Activated naive CD4-positive, alpha-beta T cell treated with anti-CD3 and anti-CD28 coated beads, Interleukin-2, amount 50 U/mL, for 16 hours (primary cell): ENCODE data around the gene SFMBT2.
A peak's percentile ranks its signal among the peaks of the same experiment; 100 is the strongest.
"Not testable (repeated sequence)": the region's sequence is repeated elsewhere in the genome, so short reads cannot be mapped to it uniquely, and the experiment has no call there.

Source experiments
- DNase-seq: peaks from one replicate; pipeline ENCODE4 v3.0.0-alpha.2; 2020

SFMBT2 gene

DNA sequence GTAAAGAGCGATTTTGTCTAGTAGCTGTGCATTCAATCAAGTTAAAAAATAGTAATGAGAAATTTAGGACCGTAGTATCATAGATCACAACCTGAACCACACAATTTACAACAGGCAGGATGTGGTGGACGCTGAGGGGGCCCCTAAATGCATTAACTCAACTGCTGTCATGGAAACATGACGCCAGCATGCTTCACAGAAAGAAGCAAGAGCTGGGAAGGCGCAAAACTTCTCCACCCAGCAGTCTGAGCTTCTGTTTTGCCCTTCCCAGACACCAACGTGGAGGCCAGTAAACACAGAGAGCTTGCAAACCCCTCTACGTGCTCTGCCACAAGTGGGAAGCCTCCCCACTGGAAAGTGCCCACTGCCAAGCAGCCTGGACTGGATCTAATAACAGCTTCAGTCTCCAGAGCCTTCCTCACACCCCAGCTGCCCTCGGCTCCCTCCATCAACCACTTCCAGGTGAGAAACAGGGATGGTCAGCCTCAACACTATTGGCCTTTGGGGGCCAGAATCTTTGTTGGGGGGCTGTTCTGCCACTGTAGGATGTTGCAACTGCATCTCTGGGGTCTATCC is 151.8 kb downstream of the SFMBT2 start:
- DNase-seq = peak; percentile 61

DNA sequence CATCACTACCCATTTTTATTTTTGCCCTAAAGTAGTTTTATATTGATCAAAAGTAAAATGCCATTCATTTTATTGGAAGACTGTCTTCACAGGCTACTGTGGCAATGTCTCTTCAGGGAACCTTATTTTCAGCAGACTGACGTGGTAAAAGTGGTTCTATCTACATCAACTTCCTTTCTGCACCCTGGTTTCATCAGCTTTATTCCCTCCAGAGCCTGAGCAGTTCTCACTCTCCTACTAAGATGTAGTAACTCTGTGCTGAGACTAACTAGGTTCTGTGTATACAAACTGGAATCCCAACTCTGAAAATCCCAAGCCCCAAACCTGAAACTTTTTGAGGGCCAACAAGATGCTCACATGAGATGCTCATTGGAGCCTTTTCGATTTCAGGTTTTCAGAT is 155.3 kb downstream of the SFMBT2 start:
- no peak for DNase-seq

DNA sequence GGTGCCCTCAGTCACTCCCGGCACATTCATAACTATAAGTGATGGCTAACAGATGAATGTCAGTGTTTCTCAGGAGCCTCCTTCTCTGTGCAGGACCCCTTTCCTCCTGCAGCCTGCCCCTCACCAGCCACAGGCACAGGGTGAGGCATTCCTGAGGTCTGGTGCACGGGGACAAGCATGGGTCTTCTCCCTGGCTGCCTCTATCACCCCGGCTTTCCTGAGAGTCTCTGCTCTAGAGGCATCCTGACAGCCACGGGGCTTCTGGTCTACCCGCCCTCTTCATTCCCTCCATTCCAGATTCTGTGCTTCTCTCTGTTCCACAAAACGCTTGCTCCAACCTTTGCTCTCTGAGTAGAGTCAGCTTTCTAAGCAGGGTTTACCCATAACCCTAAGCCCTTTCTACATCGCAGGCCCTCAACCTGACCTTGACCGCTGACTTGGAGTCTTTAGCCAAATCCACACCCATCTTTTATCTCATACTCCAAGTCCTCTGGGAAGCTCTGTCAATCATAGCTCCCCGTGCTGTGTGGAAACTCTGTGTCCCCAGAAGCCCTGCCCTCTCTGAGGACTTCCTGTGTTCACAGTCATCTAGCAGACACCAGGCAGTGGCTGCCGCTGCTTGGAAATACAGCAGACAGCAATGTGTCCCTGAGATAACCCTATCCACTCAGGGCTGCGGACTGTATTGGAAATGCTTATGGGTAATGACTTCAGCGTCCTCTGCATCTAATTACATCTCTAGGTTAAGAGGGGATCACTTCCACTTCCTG is 159.0 kb downstream of the SFMBT2 start:
- DNase-seq = no peak

DNA sequence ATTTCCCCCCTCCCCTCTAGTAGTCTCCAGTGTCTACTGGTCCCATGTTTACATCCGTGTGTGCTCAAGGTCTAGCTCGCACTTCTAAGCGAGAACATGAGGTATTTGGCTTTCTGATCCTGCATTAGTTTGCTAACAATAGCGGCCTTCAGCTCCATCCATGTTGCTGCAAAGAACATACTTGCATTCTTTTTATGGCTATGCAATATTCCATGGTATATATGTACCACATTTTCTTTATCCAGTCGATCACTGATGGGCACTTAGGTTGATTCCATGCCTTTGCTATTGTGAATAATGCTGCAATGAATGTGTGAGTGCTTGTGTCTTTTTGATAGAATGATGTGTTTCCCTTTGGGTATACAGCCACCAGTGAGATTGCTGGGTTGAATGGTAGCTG is 160.6 kb downstream of the SFMBT2 start:
- DNase-seq = no peak

DNA sequence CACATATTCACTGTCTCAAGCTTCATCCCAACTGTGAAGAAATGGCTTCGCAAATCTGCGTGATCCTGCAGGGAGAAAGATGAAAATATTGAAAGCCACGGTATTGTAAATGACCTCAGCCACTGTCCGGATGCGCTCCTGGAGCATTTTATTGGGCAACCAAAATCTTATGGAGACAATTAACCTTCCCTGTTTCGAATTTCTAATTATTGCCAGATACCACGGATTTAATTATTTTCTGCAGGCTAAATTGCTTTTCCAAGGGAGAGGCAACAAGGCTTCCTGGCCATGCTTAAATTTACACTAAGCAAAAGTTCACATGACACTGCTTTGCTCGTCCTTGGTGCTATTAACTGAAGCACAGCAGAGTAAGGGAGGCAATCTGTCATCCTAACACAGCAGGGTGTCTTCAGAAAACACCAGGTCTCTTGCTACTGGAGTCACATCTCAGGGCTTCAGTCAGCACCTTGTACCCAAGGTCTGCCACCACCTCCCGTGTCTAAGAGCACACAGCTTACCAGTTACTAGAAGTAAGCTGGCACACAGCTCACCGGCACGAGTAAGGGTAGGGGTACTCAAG is 162.2 kb downstream of the SFMBT2 start:
- no peak for DNase-seq

DNA sequence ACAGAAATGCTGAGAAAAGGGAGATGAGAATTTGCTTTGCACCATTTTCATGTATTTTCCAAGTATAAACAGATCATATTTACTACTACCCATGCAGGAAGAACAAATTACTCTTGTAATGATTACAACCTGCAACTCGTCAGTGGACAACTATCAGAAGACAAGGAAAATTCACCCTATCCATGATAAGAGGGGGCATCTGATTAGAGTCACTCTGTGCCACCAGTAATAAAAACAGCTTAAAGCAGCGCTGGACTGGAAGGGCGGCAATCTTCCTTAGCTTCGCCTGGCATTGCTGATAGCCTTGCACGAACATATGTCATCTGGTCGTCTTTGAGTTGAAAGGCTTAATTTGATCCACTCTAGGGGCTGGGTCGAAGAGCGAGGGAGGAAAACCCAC is 162.7 kb downstream of the SFMBT2 start:
- DNase-seq = no peak

DNA sequence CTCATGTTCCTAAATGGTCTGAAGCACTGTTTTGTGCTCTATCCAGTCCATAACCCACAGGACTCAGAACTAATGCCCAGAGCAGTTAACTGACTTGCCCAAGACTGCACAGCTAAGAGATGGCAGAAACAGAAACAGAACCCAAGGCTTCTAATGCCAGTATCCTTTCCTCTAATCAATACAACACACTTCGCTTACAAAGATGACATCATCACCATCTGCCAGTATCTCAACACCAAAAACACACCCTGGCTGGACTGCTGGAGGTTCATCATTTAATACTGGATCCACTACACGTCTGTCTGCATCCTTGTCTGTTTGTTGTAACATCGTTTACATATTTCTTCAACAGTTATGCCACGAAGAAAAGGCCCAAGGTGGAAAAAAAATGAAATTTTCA is 165.3 kb downstream of the SFMBT2 start:
- DNase-seq = no peak

DNA sequence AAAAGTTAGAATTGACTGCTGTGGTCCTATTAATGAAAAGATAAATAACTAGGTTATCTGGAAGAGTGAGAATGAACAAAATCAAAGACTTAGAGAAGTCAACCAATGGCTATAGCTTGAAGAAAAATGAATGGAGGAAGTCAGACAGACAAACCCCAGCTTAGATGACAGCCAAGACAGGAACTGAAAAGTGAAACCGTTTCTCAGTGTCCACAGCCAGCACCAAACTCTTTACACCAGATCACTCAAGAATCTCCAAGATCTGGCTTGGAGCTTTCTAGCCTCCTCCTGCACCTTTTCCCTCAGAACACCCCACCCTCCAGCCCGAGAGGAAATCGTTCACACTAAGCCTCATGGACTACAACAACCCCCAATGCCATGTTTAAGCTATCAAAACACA is 167.0 kb downstream of the SFMBT2 start:
- no peak for DNase-seq

DNA sequence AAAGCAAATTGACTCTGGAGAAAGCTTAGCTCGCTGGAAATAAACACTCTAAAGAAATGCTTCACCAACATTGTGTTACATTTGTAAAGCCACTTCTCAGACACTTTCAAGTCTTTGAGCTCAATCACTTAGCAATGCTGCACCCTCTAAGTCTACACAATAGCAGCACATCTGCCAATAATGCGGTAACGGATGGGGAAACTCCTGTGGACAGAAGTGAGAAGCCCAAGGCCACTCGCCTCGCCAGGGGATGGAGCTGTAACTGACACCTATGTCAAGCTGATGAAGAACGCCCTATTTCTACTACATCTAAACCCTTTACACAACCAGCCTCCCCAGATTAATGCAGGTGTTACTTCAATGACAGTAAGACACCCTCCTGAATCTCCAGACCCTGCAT is 167.7 kb downstream of the SFMBT2 start:
- no peak for DNase-seq

DNA sequence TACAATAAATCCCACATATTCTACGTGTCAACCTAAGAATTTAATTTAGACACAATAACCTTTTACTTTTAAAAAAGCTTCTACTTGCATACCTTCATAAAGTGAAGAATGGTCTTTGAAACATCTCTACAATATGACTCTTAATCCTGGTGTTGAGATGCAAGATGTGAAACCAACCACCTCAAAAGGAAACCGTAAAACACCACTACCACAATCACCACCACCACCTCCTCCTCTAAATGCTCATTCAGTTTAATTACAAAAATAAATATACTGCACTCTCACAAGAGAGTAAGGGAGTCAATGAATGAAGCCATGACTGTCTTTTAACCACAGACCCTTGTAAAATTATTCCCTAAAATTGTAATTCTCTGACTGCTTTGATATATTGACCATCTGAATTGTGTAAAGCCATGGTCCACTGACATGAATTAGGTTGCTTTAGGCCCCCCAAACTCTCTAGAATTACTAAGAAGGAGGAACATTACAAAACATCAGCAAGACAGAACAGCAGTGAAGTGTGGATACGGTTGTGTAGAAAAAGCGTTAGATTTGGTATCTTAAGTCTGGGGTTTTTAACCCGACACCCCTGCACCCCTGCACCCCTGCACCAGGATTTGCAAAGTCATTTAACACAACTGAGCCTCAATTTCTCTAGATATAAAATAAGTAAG is 171.4 kb downstream of the SFMBT2 start:
- no peak for DNase-seq

DNA sequence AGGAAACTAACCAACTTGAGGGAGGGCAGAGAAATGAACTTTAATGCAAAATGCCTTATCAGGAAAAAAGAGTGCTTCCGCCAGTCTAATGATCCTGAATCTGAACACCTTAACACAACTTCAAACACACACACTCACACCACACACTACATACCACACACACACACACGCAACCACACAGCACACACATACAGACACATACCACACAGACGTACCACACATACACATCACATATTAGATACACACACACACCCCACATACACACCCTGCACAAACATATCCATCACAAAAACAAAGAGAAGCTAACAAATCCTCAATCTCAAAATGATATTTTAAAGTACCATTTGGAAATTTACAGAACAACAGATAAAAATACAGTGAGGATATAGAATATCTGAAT is 175.5 kb downstream of the SFMBT2 start:
- no peak for DNase-seq

DNA sequence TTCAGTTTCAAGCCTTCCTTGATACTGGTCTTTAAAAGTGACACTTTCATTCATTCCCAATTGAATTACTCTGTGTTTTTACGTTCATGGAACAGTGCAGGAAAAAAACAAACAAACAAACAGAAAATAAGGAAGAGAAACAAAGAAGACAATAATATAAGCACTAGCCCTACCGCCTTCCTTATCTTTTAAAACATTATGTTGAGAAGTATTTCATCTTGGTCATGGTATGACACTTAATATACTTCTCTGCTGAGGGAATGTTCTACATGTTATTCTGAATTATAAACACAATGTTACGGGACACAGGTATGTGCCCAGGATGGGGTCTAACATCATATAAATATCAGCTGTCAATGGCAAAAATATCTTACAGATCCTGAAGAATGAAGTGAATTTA is 176.7 kb downstream of the SFMBT2 start:
- DNase-seq = no peak

DNA sequence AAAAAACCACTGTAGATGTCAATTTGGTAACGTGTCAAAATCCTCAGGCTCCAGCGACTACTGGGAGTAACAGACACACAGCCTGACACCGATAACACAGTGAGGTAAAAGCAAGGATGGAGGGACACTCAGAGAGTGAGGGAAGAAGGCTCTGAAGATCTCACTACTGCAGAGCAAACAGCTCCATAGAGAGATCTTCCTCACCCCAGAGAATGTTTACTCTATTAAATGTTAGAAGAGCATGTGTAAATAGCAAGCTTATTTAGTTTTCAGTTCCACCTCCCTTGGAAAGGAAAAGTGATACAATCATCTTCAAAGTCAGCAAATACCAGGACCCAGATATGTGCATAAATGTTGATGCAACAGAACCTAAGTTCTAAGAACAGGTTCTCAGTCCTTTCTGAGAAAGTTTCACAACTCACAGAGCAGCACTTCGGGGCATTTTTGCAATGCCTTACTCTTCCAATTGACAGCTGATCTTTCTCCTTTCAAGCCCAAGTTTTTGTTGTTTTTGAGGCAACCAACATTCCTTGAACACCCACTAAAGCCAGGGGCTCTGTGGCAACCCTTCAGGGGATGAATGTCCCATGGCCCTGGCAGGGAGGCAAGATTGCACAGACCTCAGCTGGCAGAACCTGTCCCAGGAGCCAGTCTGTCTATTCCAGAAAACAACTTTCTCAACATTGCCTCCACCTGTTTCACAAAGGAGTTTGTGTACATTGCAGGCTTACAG is 177.4 kb downstream of the SFMBT2 start:
- DNase-seq = no peak

DNA sequence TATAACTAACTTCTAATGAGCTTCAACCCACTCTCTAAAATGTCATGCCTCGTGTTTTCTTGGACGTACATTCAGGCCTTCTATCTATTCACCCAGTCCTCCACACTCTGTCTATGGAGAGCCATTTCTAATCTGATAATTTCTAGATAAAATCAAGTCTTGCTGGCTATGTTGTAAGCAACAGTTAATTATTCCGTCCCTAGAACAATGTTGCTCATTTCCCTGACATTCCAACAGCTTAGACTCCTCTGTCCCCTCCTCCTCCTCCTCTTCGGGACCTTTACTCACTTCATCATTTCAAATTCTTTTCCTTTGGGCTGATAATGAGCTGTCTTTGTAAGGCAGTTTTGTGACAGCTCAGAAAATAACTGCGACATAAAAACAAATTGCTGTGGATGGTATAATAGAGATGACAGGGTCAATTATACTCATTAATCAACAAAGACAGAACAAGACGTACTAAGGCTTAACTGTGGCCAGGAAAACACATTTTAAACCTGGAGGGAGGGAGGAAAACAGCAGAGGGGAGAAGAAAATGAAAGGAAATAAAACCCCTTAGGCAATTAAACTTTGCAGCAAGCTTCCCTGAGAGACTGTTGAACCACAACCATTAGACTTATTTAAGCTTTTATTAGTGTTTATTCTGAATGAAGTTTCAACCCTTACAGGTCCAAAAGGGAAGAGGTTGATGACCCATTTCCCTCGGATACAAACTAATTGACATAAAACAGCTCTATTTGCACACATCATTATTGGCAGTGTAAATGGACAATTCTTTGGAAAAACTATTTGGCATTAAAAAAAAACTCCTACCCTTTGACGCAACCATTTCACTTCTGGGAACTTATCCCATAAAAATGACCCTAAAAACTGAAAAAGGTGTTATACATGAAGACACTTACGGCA is 179.1 kb downstream of the SFMBT2 start:
- DNase-seq = no peak

DNA sequence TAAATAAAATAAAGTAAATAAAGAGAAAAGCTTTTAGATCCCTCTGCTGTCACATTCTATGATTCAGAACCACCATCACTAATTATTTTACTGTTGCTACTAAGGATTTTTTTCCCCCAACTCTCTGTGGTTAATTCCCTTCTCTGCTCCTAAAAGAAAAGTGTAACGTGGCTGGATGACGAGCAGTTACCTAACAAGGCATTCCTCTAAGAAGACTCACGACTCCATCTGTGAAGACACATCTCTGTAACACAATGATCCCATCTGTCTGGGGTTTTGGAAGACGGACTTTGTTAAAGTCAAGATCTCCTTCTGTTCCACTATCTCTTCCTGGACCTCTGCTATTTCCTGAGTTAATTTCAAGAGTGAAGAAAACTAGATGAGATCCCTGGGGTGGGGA is 179.9 kb downstream of the SFMBT2 start:
- no peak for DNase-seq

DNA sequence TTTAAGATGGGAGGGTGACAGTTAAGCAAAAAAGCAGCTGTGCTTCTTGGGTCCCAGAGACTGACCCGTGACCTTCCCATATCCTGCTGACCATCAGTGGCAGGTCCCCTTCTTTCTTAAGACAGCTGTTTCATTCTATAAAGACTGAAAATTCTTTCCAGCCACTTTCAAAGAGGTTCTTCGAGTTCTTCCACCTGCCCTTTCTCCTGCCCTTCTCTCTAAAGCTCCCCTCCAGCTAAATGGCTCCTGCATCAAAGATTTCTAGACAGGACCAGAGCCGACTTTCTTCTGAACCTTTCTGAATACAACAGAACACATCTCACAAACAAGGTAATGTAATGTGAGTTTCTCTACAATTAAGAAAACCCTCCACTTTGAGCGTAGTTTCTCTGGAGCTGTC is 180.8 kb downstream of the SFMBT2 start:
- DNase-seq = no peak

DNA sequence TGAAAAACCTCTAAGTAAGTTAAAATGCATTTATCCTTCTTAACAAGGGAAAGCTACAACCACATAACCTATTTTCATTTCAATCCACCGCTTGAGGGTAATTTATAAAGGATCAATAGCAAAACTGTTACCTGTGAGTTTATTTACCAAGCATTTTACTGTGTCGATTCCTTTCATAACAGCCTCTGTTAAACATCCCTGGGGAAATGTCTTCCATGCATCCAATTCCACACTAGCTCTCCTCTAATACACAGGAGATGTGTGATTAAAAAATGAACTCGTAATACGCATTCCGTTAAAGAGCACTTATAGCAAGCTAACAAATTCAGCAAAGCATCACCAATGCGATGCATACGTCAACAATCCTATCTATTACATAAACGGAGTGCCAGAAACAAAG is 185.7 kb downstream of the SFMBT2 start:
- DNase-seq = no peak

DNA sequence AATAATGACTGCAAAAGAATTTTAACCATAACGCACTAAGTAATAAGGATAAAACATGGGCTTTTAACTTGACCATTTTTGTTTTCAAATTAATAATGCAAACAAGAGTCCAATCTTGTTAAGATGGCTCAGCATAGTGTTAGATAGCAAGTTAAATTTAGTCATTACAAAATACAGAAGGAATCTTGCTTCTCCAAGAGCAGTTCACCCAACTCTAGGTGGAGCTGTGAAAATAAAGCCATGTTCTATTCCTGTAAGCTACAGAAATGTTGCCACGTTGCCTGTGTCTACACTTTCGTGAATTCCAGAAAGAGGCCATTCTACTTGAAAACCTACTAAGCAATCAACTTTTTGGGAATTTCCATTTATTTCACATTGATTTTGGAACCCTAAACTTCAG is 191.9 kb downstream of the SFMBT2 start:
- no peak for DNase-seq

DNA sequence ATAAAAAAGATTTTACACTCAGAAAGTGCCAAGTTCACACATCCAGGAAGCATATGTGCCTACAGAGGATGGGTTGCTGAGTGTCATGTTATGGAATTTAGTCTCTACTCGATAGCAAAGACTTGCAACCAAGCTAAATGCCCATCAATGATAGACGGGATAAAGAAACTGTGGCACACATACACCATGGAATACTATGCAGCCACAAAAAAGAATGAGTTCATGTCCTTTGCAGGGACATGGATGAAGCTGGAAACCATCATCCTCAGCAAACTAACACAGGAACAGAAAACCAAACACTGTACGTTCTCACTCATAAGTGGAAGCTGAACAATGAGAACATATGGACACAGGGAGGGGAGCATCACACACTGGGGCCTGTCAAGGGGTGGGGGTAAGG is 198.1 kb downstream of the SFMBT2 start:
- DNase-seq = not testable (repeated sequence)

DNA sequence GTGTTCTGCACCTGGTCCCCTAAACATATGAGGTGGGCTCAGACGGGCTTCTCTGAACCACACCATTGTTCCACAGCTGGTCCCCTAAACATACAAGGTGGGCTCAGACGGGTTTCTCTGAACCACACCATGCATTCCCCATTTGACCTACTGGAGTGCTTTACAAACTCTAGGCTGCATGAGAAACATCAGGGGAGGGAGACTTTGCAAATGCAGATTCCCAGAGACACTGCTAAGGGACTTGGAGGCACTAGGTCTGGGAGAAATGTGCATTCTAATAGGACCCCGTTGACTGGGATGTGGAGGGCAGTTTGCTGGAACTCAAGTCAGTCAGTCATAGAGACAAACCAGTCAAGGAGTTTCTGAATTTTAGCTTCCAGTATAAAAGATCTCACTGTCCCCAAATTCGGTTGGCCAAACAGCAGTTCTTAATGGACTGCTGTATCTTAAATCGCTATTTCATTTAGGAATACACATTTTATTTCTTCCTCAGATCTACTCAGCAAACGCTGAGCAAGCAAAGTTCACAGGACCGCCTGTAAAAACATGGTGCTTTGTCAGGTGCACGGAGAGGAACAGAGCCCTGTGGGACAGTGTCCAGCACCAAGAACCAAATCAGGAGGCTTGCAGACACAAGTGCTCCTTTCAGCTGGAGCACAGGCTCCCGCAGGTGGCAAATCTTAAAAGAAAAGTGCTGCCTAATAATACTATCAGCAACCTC is 198.8 kb downstream of the SFMBT2 start:
- DNase-seq = no peak

DNA sequence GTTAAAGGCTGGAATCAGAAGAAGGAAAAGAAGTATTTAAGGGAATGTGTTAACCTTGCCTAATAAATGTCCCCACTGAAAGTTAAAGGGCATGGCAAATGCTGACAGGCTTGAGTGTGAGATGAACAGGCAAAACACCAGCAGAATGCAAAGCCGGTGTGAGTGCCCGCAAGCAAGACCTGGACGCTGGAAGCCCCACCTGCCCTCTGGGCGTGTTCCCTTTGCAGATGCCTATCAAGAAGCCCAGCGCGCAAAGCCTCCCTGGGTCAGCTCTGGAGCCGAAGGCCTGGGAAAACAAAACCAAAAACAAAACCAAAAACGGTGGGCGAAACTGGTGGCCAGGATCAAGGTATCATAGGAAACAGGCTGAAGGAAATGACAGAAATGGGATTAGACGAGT is 200.3 kb downstream of the SFMBT2 start:
- DNase-seq = no peak

DNA sequence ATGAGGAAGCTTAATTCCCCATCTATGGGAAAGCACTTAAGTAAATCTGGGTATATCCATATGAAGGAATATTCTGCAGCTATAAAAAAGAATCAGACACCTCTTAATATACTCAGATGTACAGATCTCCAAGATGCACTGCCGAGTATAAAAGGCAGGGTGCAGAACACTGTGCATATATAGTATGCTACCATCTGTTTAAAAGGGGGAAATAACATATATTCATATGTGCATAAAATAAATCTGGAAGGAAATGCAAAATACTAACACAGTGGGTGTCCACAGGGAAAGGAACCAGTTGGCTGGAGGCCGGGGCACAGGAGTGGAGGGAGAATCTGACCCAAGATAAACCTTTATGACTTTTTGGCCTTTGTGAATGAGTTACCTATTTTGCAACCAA is 201.4 kb downstream of the SFMBT2 start:
- DNase-seq = no peak
